ENCODE data around the gene RNF10. TPM values are rescaled to one million over a fixed set of nuclear protein-coding genes. Genes with fewer than 3 reads are reported as not detected.

Gene RNF10
- total and polyA plus RNA-seq, 9 of the 15 experiments (the other 6 are each of a cell fraction or from before 2014, with no cell fraction given), result 43.0 to 139 (median 80.1) TPM

DNA sequence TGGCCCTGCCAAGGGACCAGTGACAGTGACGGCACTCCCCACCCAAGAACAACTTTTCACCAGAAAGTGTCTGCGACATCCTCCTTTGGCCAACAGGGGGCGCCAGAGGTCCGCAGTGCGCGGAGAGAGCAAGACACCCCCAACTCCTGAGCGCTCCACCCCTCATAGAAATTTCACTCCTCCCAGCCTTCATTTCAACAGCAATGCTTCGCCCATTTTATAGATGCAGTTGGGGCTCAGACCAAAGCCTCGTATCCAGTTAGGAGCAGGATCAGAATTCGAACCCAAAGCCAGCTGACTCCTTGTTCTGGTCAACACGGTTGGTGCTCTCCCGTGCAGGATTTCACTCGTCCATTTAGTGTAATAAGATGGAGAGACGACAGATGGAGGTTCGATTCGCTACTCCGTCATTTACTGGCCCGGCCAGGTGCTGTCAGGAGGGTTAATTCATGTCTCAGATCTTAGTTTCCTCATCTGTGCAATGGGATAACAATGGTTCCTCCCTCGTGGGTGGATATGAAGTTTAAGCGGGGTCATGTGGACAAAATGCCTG, 49.4 kb downstream of the RNF10 start (continued):
- no peak for TF ChIP-seq ZNF165 (CRISPR knock-in tag; IDR thresholded peaks at IDR 0.05; ENCODE audit: borderline replicate concordance)
- TF ChIP-seq ZNF232 (CRISPR knock-in tag; IDR thresholded peaks at IDR 0.05), result no peak
- TF ChIP-seq, protein P1, sequence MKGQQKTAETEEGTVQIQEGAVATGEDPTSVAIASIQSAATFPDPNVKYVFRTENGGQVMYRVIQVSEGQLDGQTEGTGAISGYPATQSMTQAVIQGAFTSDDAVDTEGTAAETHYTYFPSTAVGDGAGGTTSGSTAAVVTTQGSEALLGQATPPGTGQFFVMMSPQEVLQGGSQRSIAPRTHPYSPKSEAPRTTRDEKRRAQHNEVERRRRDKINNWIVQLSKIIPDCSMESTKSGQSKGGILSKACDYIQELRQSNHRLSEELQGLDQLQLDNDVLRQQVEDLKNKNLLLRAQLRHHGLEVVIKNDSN (CRISPR knock-in tag; IDR thresholded peaks at IDR 0.05), result no peak
- TF ChIP-seq PRPF4 (IDR thresholded peaks at IDR 0.05; ENCODE audit: insufficient read depth, low read depth, low read length, poor library complexity, severe bottlenecking), result no peak
- TF ChIP-seq ZNF134 (CRISPR knock-in tag; conservative IDR thresholded peaks at IDR 0.05), result no peak
- TF ChIP-seq, protein P2, sequence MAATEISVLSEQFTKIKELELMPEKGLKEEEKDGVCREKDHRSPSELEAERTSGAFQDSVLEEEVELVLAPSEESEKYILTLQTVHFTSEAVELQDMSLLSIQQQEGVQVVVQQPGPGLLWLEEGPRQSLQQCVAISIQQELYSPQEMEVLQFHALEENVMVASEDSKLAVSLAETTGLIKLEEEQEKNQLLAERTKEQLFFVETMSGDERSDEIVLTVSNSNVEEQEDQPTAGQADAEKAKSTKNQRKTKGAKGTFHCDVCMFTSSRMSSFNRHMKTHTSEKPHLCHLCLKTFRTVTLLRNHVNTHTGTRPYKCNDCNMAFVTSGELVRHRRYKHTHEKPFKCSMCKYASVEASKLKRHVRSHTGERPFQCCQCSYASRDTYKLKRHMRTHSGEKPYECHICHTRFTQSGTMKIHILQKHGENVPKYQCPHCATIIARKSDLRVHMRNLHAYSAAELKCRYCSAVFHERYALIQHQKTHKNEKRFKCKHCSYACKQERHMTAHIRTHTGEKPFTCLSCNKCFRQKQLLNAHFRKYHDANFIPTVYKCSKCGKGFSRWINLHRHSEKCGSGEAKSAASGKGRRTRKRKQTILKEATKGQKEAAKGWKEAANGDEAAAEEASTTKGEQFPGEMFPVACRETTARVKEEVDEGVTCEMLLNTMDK (IDR thresholded peaks at IDR 0.05; ENCODE audit: borderline replicate concordance, insufficient read depth, low read depth, low read length, poor library complexity, severe bottlenecking), result peak; percentile 30
- TF ChIP-seq CBX3 (IDR thresholded peaks at IDR 0.05; ENCODE audit: borderline replicate concordance in 1 of 2, low read length in 2 of 2), result peak in 1 of 2 experiments; percentile 60; a peak in 1 of 3 replicates
- TF ChIP-seq MAFF (IDR thresholded peaks at IDR 0.05; ENCODE audit: low read length), result no peak
- no peak for TF ChIP-seq KAT7 (CRISPR knock-in tag; IDR thresholded peaks at IDR 0.05; ENCODE audit: borderline replicate concordance)
- no peak for TF ChIP-seq NEUROD1 (IDR thresholded peaks at IDR 0.05; ENCODE audit: borderline replicate concordance, low read depth, low read length, partially characterized antibody)
- TF ChIP-seq MTA2 (IDR thresholded peaks at IDR 0.05; ENCODE audit: low read depth), result no peak
- no peak for TF ChIP-seq TBP (optimal IDR thresholded peaks at IDR 0.05; ENCODE audit: low read depth, low read length)
- TF ChIP-seq, protein P3, sequence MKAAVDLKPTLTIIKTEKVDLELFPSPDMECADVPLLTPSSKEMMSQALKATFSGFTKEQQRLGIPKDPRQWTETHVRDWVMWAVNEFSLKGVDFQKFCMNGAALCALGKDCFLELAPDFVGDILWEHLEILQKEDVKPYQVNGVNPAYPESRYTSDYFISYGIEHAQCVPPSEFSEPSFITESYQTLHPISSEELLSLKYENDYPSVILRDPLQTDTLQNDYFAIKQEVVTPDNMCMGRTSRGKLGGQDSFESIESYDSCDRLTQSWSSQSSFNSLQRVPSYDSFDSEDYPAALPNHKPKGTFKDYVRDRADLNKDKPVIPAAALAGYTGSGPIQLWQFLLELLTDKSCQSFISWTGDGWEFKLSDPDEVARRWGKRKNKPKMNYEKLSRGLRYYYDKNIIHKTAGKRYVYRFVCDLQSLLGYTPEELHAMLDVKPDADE (conservative IDR thresholded peaks at IDR 0.05; ENCODE audit: control insufficient read depth, low read depth, low read length), result no peak
- TF ChIP-seq ZNF589 (CRISPR knock-in tag; IDR thresholded peaks at IDR 0.05; ENCODE audit: low read depth), result no peak
- TF ChIP-seq ZNF766 (CRISPR knock-in tag; conservative IDR thresholded peaks at IDR 0.05), result no peak
- TF ChIP-seq YY1 (IDR thresholded peaks at IDR 0.05; ENCODE audit: borderline replicate concordance in 1 of 3, control insufficient read depth in 1 of 3, extremely low read depth in 1 of 3, insufficient read depth in 3 of 3, insufficient read length in 1 of 3, insufficient replicate concordance in 2 of 3, low read depth in 1 of 3, low read length in 2 of 3), result peak in 1 of 3 experiments; percentile 17
- no peak for TF ChIP-seq LEF1 (IDR thresholded peaks at IDR 0.05)
- TF ChIP-seq, protein P4, sequence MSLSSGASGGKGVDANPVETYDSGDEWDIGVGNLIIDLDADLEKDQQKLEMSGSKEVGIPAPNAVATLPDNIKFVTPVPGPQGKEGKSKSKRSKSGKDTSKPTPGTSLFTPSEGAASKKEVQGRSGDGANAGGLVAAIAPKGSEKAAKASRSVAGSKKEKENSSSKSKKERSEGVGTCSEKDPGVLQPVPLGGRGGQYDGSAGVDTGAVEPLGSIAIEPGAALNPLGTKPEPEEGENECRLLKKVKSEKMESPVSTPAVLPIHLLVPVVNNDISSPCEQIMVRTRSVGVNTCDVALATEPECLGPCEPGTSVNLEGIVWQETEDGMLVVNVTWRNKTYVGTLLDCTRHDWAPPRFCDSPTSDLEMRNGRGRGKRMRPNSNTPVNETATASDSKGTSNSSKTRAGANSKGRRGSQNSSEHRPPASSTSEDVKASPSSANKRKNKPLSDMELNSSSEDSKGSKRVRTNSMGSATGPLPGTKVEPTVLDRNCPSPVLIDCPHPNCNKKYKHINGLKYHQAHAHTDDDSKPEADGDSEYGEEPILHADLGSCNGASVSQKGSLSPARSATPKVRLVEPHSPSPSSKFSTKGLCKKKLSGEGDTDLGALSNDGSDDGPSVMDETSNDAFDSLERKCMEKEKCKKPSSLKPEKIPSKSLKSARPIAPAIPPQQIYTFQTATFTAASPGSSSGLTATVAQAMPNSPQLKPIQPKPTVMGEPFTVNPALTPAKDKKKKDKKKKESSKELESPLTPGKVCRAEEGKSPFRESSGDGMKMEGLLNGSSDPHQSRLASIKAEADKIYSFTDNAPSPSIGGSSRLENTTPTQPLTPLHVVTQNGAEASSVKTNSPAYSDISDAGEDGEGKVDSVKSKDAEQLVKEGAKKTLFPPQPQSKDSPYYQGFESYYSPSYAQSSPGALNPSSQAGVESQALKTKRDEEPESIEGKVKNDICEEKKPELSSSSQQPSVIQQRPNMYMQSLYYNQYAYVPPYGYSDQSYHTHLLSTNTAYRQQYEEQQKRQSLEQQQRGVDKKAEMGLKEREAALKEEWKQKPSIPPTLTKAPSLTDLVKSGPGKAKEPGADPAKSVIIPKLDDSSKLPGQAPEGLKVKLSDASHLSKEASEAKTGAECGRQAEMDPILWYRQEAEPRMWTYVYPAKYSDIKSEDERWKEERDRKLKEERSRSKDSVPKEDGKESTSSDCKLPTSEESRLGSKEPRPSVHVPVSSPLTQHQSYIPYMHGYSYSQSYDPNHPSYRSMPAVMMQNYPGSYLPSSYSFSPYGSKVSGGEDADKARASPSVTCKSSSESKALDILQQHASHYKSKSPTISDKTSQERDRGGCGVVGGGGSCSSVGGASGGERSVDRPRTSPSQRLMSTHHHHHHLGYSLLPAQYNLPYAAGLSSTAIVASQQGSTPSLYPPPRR (CRISPR knock-in tag; IDR thresholded peaks at IDR 0.05; ENCODE audit: borderline replicate concordance), result no peak

Data from K562 (cell line).